Endothelial cell of umbilical vein (primary cell): ENCODE data around the gene NLGN1.

ENCODE experiments used
- CTCF ChIP-seq, 2 donors: IDR thresholded peaks; 1 replicate in 1 of 2; 2 replicates in 1 of 2; pipeline ENCODE4 v1.5.1; 2011; ENCODE audit warnings: low read length in 2 of 2, mild to moderate bottlenecking in 2 of 2, moderate library complexity in 2 of 2, control low read depth in 1 of 2, inconsistent platforms in 1 of 2, low read depth in 1 of 2; ENCODE audit not compliant: insufficient read depth in 1 of 2; ENCODE audit errors: extremely low read depth in 1 of 2
- EZH2 ChIP-seq: IDR thresholded peaks from 2 replicates; pipeline ENCODE4 v1.6.1; 2012; ENCODE audit warnings: borderline replicate concordance, low read depth, mild to moderate bottlenecking, moderate library complexity, low read length, inconsistent platforms; ENCODE audit not compliant: severe bottlenecking
- FOS ChIP-seq: IDR thresholded peaks from 2 replicates; pipeline ENCODE4 v1.6.1; 2011; ENCODE audit warnings: mild to moderate bottlenecking, low read length, moderate library complexity, borderline replicate concordance; ENCODE audit not compliant: insufficient read depth
- JUN ChIP-seq: IDR thresholded peaks from 2 replicates; pipeline ENCODE4 v1.6.1; 2011; ENCODE audit warnings: borderline replicate concordance, low read depth; ENCODE audit not compliant: insufficient read length, insufficient read depth
- MAX ChIP-seq: IDR thresholded peaks from 2 replicates; pipeline ENCODE4 v1.6.1; 2011; ENCODE audit not compliant: insufficient read depth, insufficient read length
- MYC ChIP-seq: IDR thresholded peaks from one replicate; pipeline ENCODE4 v1.6.1; 2011; ENCODE audit warnings: mild to moderate bottlenecking, low read depth, low read length
- POLR2A ChIP-seq: IDR thresholded peaks from 2 replicates; pipeline ENCODE4 v1.6.1; 2012; ENCODE audit warnings: low read depth, mild to moderate bottlenecking, control low read depth, low read length
- POLR2AphosphoS5 ChIP-seq: IDR thresholded peaks from 2 replicates; pipeline ENCODE4 v1.6.1; 2012; ENCODE audit warnings: low read depth, mild to moderate bottlenecking, control low read depth, low read length, moderate library complexity; ENCODE audit not compliant: insufficient read depth

GRCh38 chr3:173465112-173465511, 67.6 kb downstream of the NLGN1 start:
- no peak for TF ChIP-seq POLR2A
- no peak for TF ChIP-seq CTCF (IDR thresholded peaks at IDR 0.05; ENCODE audit: extremely low read depth in 1 of 2, insufficient read depth in 1 of 2, low read depth in 1 of 2, low read length in 2 of 2)
- TF ChIP-seq POLR2AphosphoS5 = peak; percentile 52
- TF ChIP-seq EZH2 = no peak
- TF ChIP-seq MAX = no peak
- TF ChIP-seq JUN = peak; percentile 76
- TF ChIP-seq MYC = no peak
- peak; percentile 95 for TF ChIP-seq FOS
